ENCODE data around the gene SOX21. TPM values are rescaled to one million over a fixed set of nuclear protein-coding genes. Genes with fewer than 3 reads are reported as not detected.

SOX21 gene
- total and polyA plus RNA-seq, 2 of the 8 experiments (the other 6 are each of a cell fraction or from before 2014, with no cell fraction given) = 3.9 TPM

- peak; percentile 5 for TF ChIP-seq CHD7 (IDR thresholded peaks at IDR 0.05; ENCODE audit: insufficient replicate concordance, low read length)
Measured at GRCh38 chr13:94709001-94709834, 3.1 kb downstream of the SOX21 start (continued).
